Epithelial cell of proximal tubule (primary cell): ENCODE data around the gene TUBB6. TPM values are rescaled to one million over a fixed set of nuclear protein-coding genes. Genes with fewer than 3 reads are reported as not detected.
A peak's percentile ranks its signal among the peaks of the same experiment; 100 is the strongest.

ENCODE experiments used
- DNase-seq: peaks from one replicate; pipeline ENCODE4 v3.0.0-alpha.2; 2011; ENCODE audit warnings: low read depth
- H3K4me3 ChIP-seq: 2 replicates; pipeline ENCODE4 v1.5.1; 2011; ENCODE audit warnings: low read depth, mild to moderate bottlenecking, low read length
- CTCF ChIP-seq: conservative IDR thresholded peaks from 2 replicates; pipeline ENCODE4 v1.5.1; 2012; ENCODE audit warnings: low read depth, mild to moderate bottlenecking, low read length
- total RNA-seq: library from RNA; depleted of rRNA; stranded (reverse); fragments of >200 nt; gene quantifications from 2 replicates; pipeline ENCODE4 v1.2.3, GENCODE V29; 2015

The TUBB6 gene
- total RNA-seq, 1 donor from 2014 or later, result 425 TPM

GRCh38 chr18:12308386-12309100, 502 bp downstream of the TUBB6 start:
- DNase-seq, result no peak
- H3K4me3 ChIP-seq, result peak overlapping the region; percentile 71
- no peak for TF ChIP-seq CTCF

- no peak for DNase-seq
- TF ChIP-seq CTCF, result no peak
- peak overlapping the region; percentile 71 for H3K4me3 ChIP-seq
These were observed 1.7 kb downstream of the TUBB6 start for GRCh38 chr18:12309683-12310198.

- H3K4me3 ChIP-seq, result no peak overlapping the region
- TF ChIP-seq CTCF, result no peak
- no peak for DNase-seq
These were observed 2.7 kb downstream of the TUBB6 start for GRCh38 chr18:12310762-12311161.

- H3K4me3 ChIP-seq, result no peak overlapping the region
- no peak for TF ChIP-seq CTCF
- DNase-seq, result no peak
These were observed 4.9 kb downstream of the TUBB6 start for GRCh38 chr18:12312976-12313375.

GRCh38 chr18:12313530-12314245, 5.6 kb downstream of the TUBB6 start:
- DNase-seq, result no peak
- no peak for TF ChIP-seq CTCF
- H3K4me3 ChIP-seq, result no peak overlapping the region

- DNase-seq, result no peak
- no peak for TF ChIP-seq CTCF
- H3K4me3 ChIP-seq, result no peak overlapping the region
These were observed 6.7 kb downstream of the TUBB6 start for GRCh38 chr18:12314591-12315305.
